ENCODE measurements around the gene LRRC8D.
"Not testable (repeated sequence)": the region's sequence is repeated elsewhere in the genome, so short reads cannot be mapped to it uniquely, and the experiment has no call there.

The LRRC8D gene

GRCh38 chr1:89917353-89917752, 96.5 kb downstream of the LRRC8D start:
- H3K4me1 ChIP-seq = 0 out of 20 replicates have a peak, but pooled peaks cover 0 to 5% (median 0%) of the 10 kb centered on the region in 10 experiments
- no peak for TF ChIP-seq Cebpa-rat (IDR thresholded peaks at IDR 0.05)
- H3K9me3 ChIP-seq (replicated peaks in 1 of 11) = peaks cover 9 to 18% (median 17%) of the 10 kb centered on the region in 11 experiments; a peak in 21 of 22 replicates
- peaks cover 4 to 99% (median 17%) of the 10 kb centered on the region in 11 experiments; a peak in 16 of 22 replicates for H4K20me1 ChIP-seq
- H3K36me3 ChIP-seq = peaks cover 39 to 71% (median 56%) of the 10 kb centered on the region in 11 experiments
- H3K4me2 ChIP-seq = no peak overlapping the region
- H3K27ac ChIP-seq = no peak overlapping the region
- no peak overlapping the region for H3K4me3 ChIP-seq
- H3K9ac ChIP-seq = no peak overlapping the region
- no peaks in the 10 kb centered on the region for H3K27me3 ChIP-seq

DNA sequence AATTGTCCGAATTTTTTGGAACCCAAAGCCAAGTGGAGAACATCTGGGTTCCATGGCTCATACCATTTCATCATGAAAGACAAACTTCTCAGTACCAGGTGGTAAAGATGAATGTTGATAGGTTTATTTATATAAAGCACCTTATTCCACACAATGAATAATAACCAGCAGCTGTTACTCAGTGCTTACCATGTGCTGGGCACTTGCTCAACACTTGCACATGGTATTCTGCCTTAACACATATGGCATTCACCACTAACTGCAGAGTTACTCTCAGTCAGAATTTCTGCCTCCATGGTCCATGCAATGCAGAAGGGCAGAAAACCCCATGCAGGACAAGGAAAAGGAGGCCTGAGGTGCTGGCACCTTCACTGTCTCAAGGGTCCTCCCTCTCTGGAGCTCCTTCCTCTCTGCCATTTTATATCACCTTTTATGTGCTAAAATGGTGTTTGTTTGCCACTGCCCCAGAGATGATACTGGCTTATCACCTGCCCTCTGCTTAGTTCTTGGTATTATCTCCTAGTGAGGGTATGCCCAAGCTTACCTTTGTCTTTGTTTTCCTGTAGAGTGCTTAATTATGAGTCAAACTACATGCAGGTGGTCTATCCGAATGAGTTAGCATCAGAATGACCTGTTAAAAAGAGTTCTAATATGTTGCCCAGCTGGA, 97.4 kb downstream of the LRRC8D start:
- peaks cover 18 to 27% (median 26%) of the 10 kb centered on the region in 11 experiments for H3K9me3 ChIP-seq (replicated peaks in 1 of 11)
- H3K4me3 ChIP-seq = no peak overlapping the region
- H3K4me2 ChIP-seq = no peak overlapping the region
- H3K4me1 ChIP-seq = 0 out of 20 replicates have a peak, but pooled peaks cover 0 to 3% (median 0%) of the 10 kb centered on the region in 10 experiments
- TF ChIP-seq Cebpa-rat (IDR thresholded peaks at IDR 0.05) = no peak
- H3K36me3 ChIP-seq = peaks cover 43 to 74% (median 59%) of the 10 kb centered on the region in 11 experiments
- H3K9ac ChIP-seq = no peak overlapping the region
- no peak overlapping the region for H3K27ac ChIP-seq
- peaks cover 4 to 93% (median 15%) of the 10 kb centered on the region in 11 experiments; a peak in 16 of 22 replicates for H4K20me1 ChIP-seq
- H3K27me3 ChIP-seq = no peaks in the 10 kb centered on the region

GRCh38 chr1:89918794-89919155, 97.9 kb downstream of the LRRC8D start:
- H3K9me3 ChIP-seq (replicated peaks in 1 of 11) = peaks cover 23 to 32% (median 31%) of the 10 kb centered on the region in 11 experiments
- TF ChIP-seq Cebpa-rat (IDR thresholded peaks at IDR 0.05) = no peak
- H3K4me1 ChIP-seq = 0 out of 20 replicates have a peak, but pooled peaks cover 0 to 3% (median 0%) of the 10 kb centered on the region in 10 experiments
- H3K4me2 ChIP-seq = no peak overlapping the region
- H3K27me3 ChIP-seq = no peaks in the 10 kb centered on the region
- no peak overlapping the region for H3K27ac ChIP-seq
- H3K4me3 ChIP-seq = no peak overlapping the region
- no peak overlapping the region for H3K9ac ChIP-seq
- peaks cover 4 to 88% (median 15%) of the 10 kb centered on the region in 11 experiments; a peak in 16 of 22 replicates for H4K20me1 ChIP-seq
- peaks cover 45 to 76% (median 59%) of the 10 kb centered on the region in 11 experiments for H3K36me3 ChIP-seq

DNA sequence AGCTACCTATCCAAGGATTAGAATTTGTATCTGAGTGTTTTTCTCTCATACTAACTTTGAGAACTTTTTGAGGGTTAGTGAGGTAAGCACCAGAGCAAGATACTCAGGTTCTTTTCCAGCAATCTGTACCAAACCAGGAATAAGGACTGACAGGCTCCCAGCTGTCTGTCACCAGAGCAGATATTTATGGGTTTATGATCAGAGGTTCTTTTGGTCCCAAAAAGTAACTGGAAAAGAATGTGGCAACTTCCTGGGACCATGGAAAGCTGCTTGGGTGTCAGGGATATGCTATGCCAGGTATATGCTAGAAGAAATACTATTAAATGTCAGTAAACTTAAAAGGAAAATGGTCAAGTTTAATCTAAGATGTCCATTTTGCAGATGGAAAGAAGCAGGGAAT, 98.3 kb downstream of the LRRC8D start:
- Histone ChIP-seq H3K9ac (no peak overlapping the region), H3K4me2 (no peak overlapping the region), H3K36me3 (peaks cover 45 to 76% (median 59%) of the 10 kb centered on the region in 11 experiments), H3K4me1 (0 out of 20 replicates have a peak, but pooled peaks cover 0 to 3% (median 0%) of the 10 kb centered on the region in 10 experiments), H3K27me3 (no peaks in the 10 kb centered on the region), H3K9me3 (replicated peaks in 1 of 11) (peaks cover 27 to 36% (median 35%) of the 10 kb centered on the region in 11 experiments), H3K4me3 (no peak overlapping the region), H3K27ac (no peak overlapping the region), H4K20me1 (peaks cover 4 to 85% (median 15%) of the 10 kb centered on the region in 11 experiments; a peak in 16 of 22 replicates)
- no peak for TF ChIP-seq Cebpa-rat (IDR thresholded peaks at IDR 0.05)

DNA sequence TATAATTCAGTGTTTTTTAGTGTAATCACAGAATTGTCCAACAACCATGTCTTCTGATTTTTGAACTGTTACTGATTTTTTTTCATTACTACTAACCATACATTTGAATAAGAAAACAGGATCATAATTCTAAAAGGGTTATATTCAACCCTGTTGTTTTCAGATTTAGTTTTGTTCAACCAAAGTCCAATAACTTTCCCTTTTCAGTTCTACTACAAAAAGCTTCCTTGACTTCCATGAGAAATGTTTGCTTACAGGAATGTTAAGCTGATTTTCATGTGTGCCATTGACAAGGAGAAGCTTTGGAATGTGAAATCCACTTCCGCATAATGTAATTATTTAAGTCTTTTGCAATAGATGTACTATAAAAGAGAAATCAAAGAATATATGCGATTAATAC, 102.1 kb downstream of the LRRC8D start:
- H4K20me1 ChIP-seq = peaks cover 0 to 85% (median 15%) of the 10 kb centered on the region in 11 experiments; a peak in 14 of 22 replicates
- no peak overlapping the region for H3K9ac ChIP-seq
- no peak overlapping the region for H3K4me2 ChIP-seq
- H3K27me3 ChIP-seq = no peaks in the 10 kb centered on the region
- no peak overlapping the region for H3K4me3 ChIP-seq
- H3K9me3 ChIP-seq (replicated peaks in 1 of 11) = peaks cover 29 to 70% (median 58%) of the 10 kb centered on the region in 11 experiments
- H3K4me1 ChIP-seq = peaks cover 0 to 3% (median 0%) of the 10 kb centered on the region in 10 experiments; a peak in 2 of 20 replicates
- TF ChIP-seq Cebpa-rat (IDR thresholded peaks at IDR 0.05) = no peak
- no peak overlapping the region for H3K27ac ChIP-seq
- H3K36me3 ChIP-seq = peaks cover 67 to 84% (median 78%) of the 10 kb centered on the region in 11 experiments

DNA sequence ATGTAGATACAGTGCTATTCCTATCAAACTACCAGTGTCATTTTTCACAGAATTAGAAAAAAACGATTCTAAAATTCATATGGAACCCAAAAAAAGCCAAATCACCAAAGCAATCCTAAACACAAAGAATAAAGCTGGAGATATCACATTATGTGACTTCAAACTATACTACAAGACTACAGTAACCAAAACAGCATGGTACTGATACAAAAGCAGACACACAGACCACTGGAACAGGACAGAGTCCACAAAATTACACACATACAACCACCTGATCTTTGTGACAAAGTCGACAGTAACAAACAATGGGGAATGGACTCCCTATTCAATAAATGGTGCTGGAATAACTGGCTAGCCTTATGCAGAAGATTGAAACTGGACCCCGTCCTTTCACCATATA, 102.7 kb downstream of the LRRC8D start:
- H4K20me1 ChIP-seq = peaks cover 0 to 85% (median 9%) of the 10 kb centered on the region in 11 experiments; a peak in 12 of 22 replicates
- no peak for TF ChIP-seq Cebpa-rat (IDR thresholded peaks at IDR 0.05)
- H3K4me2 ChIP-seq = no peak overlapping the region
- peaks cover 0 to 6% (median 0%) of the 10 kb centered on the region in 10 experiments; a peak in 6 of 20 replicates for H3K4me1 ChIP-seq
- no peak overlapping the region; a peak in 1 of 20 replicates for H3K4me3 ChIP-seq
- H3K9me3 ChIP-seq (replicated peaks in 1 of 11) = peaks cover 29 to 70% (median 58%) of the 10 kb centered on the region in 11 experiments
- no peak overlapping the region for H3K9ac ChIP-seq
- no peak overlapping the region for H3K27ac ChIP-seq
- peaks cover 67 to 84% (median 80%) of the 10 kb centered on the region in 11 experiments for H3K36me3 ChIP-seq
- H3K27me3 ChIP-seq = no peaks in the 10 kb centered on the region

DNA sequence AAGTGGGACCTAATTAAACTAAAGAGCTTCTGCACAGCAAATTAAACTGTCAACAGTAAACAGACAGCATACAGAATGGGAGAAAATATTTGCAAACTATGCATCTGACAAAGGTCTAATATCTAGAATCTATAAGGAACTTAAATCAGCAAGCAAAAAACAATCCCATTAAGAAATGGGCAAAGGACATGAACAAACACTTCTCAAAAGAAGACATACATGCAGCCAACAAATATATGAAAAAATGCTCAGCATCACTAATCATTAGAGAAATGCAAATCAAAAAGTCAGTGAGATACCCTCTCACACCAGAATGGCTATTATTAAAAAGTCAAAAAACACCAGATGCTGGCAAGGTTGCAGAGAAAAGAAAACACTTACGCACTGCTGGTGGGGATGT, 103.2 kb downstream of the LRRC8D start:
- Histone ChIP-seq H3K9me3 (replicated peaks in 1 of 11) (peaks cover 29 to 70% (median 58%) of the 10 kb centered on the region in 11 experiments), H3K4me1 (peaks cover 0 to 11% (median under 1%) of the 10 kb centered on the region in 10 experiments; a peak in 8 of 20 replicates), H3K36me3 (peaks cover 70 to 88% (median 83%) of the 10 kb centered on the region in 11 experiments), H4K20me1 (peaks cover 0 to 85% (median 3%) of the 10 kb centered on the region in 11 experiments; a peak in 9 of 22 replicates)
- H3K9ac ChIP-seq, H3K27me3 ChIP-seq, H3K4me3 ChIP-seq, H3K27ac ChIP-seq, H3K4me2 ChIP-seq: not testable (repeated sequence)

DNA sequence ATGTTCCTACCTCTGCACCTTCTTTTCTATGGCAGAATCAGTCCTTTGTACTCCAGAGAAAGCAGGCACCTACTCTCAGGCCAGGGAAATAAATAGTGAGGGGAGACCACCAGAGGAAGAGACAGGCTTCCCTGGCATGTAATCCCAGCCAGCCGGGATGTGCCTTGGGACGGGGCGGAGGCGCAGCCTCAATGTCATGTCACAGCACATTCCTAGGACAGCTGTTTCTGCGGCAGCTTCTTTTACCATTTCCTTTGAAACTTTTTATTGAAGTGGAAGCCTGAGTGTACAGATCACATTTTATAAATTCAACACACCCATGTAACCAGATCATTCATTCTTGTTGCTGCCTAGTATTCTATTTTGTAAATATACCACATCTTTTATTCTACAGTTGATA, 106.2 kb downstream of the LRRC8D start:
- Histone ChIP-seq H3K36me3 (peaks cover 73 to 98% (median 90%) of the 10 kb centered on the region in 11 experiments), H3K4me1 (peaks cover 0 to 19% (median 10%) of the 10 kb centered on the region in 10 experiments; a peak in 11 of 20 replicates), H3K9me3 (replicated peaks in 1 of 11) (peaks cover 23 to 56% (median 46%) of the 10 kb centered on the region in 11 experiments), H4K20me1 (peaks cover 0 to 78% (median 0%) of the 10 kb centered on the region in 11 experiments; a peak in 4 of 22 replicates), H3K9ac (no peak overlapping the region), H3K27me3 (no peaks in the 10 kb centered on the region), H3K4me3 (no peak overlapping the region), H3K4me2 (no peak overlapping the region), H3K27ac (no peak overlapping the region)
- TF ChIP-seq Cebpa-rat (IDR thresholded peaks at IDR 0.05) = no peak

GRCh38 chr1:89927478-89927877, 106.6 kb downstream of the LRRC8D start:
- H3K27ac ChIP-seq = no peak overlapping the region
- no peak overlapping the region for H3K4me3 ChIP-seq
- H3K27me3 ChIP-seq = no peaks in the 10 kb centered on the region
- peaks cover 18 to 52% (median 42%) of the 10 kb centered on the region in 11 experiments for H3K9me3 ChIP-seq (replicated peaks in 1 of 11)
- peaks cover 0 to 77% (median 0%) of the 10 kb centered on the region in 11 experiments; a peak in 4 of 22 replicates for H4K20me1 ChIP-seq
- TF ChIP-seq Cebpa-rat (IDR thresholded peaks at IDR 0.05) = no peak
- H3K4me1 ChIP-seq = peaks cover 0 to 19% (median 10%) of the 10 kb centered on the region in 10 experiments; a peak in 11 of 20 replicates
- H3K4me2 ChIP-seq = no peak overlapping the region
- no peak overlapping the region for H3K9ac ChIP-seq
- H3K36me3 ChIP-seq = peaks cover 73 to 98% (median 90%) of the 10 kb centered on the region in 11 experiments

Measured in BLaER1 treated with 17β-estradiol and CSF1 and Interleukin-3, amounts not matched to agents 10 nM and 100 nM (cell line).